Right forelimb (tissue), 1 donor: Measurements from ENCODE around the gene BACE1-AS.
"Not testable (repeated sequence)": the region's sequence is repeated elsewhere in the genome, so short reads cannot be mapped to it uniquely, and the experiment has no call there.

Source experiments
- DNase-seq: peaks from one replicate; pipeline ENCODE4 v3.0.0-alpha.2; 2018

Gene BACE1-AS

GRCh38 chr11:117290809-117291396 is at the start of gene BACE1-AS:
TSS of gene BACE1-AS (plus strand) at chr11:117291346.
- DNase-seq, result no peak

GRCh38 chr11:117248341-117248740 is 42.8 kb upstream of the BACE1-AS start:
- no peak for DNase-seq

- DNase-seq, result no peak
Observed at GRCh38 chr11:117249571-117249970, 41.6 kb upstream of the BACE1-AS start.

- DNase-seq, result no peak
Observed at GRCh38 chr11:117251506-117251905, 39.6 kb upstream of the BACE1-AS start.

- no peak for DNase-seq
Observed at GRCh38 chr11:117255966-117256365, 35.2 kb upstream of the BACE1-AS start.

- DNase-seq, result no peak
Observed at GRCh38 chr11:117256573-117256972, 34.6 kb upstream of the BACE1-AS start.

GRCh38 chr11:117258576-117258975 is 32.6 kb upstream of the BACE1-AS start:
- DNase-seq, result no peak

- no peak for DNase-seq
Observed at GRCh38 chr11:117259417-117259816, 31.7 kb upstream of the BACE1-AS start.

- not testable (repeated sequence) for DNase-seq
Observed at GRCh38 chr11:117264624-117265323, 26.4 kb upstream of the BACE1-AS start.

GRCh38 chr11:117265745-117266144 is 25.4 kb upstream of the BACE1-AS start:
- DNase-seq, result no peak

GRCh38 chr11:117269856-117270255 is 21.3 kb upstream of the BACE1-AS start:
- no peak for DNase-seq

- DNase-seq, result no peak
Observed at GRCh38 chr11:117271208-117271607, 19.9 kb upstream of the BACE1-AS start.

GRCh38 chr11:117272175-117272574 is 19.0 kb upstream of the BACE1-AS start:
- DNase-seq, result not testable (repeated sequence)

GRCh38 chr11:117273550-117274289 is 17.4 kb upstream of the BACE1-AS start:
- DNase-seq, result no peak

- DNase-seq, result no peak
Observed at GRCh38 chr11:117278347-117278746, 12.8 kb upstream of the BACE1-AS start.

GRCh38 chr11:117279711-117280376 is 11.3 kb upstream of the BACE1-AS start:
- no peak for DNase-seq

- no peak for DNase-seq
Observed at GRCh38 chr11:117281159-117281558, 10.0 kb upstream of the BACE1-AS start.

- DNase-seq, result no peak
Observed at GRCh38 chr11:117281869-117282268, 9.3 kb upstream of the BACE1-AS start.

GRCh38 chr11:117282956-117283355 is 8.2 kb upstream of the BACE1-AS start:
- DNase-seq, result no peak

GRCh38 chr11:117284053-117284452 is 7.1 kb upstream of the BACE1-AS start:
- DNase-seq, result no peak

GRCh38 chr11:117286588-117286987 is 4.6 kb upstream of the BACE1-AS start:
- no peak for DNase-seq

- DNase-seq, result no peak
Observed at GRCh38 chr11:117287668-117288067, 3.5 kb upstream of the BACE1-AS start.

- DNase-seq, result no peak
Observed at GRCh38 chr11:117289795-117290194, 1.4 kb upstream of the BACE1-AS start.
